ENCODE measurements around the gene CRHR1. TPM values are rescaled to one million over a fixed set of nuclear protein-coding genes. Genes with fewer than 3 reads are reported as not detected.
A peak's percentile ranks its signal among the peaks of the same experiment; 100 is the strongest.

The CRHR1 gene
- total RNA-seq, 1 experiment from 2014 or later = not detected

GRCh38 chr17:45791041-45791582 lies 7.0 kb downstream of the CRHR1 start:
- Histone ChIP-seq H3K9me3 (replicated peaks) (no peaks in the 10 kb centered on the region), H3K4me3 (no peak overlapping the region), H3K27me3 (peaks cover 61% of the 10 kb centered on the region), H3K36me3 (no peaks in the 10 kb centered on the region), H3K4me1 (no peaks in the 10 kb centered on the region), H3K27ac (no peak overlapping the region)
- DNase-seq = no peak

DNA sequence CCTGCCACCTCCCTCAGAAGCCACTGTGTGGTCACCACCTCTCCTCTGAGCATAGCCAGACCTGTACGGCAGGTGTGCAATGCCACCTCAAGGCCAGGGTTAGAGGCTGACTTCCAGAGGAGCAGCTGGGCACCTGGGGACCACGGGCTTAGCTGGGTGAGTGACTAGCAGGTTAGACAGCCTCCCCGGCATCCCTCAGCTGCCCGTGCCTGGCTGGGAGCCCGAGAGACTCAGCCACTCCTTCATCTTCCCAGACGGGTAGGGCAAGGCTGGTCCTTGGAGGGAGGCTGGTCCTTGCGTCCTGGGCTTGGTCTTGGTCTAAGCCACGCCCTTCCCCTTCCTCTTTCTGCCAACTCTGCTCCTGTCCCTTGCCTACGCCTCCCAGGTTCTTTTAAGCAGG lies 7.8 kb downstream of the CRHR1 start:
- DNase-seq = no peak
- Histone ChIP-seq H3K9me3 (replicated peaks) (no peaks in the 10 kb centered on the region), H3K4me1 (no peaks in the 10 kb centered on the region), H3K27me3 (peaks cover 63% of the 10 kb centered on the region), H3K4me3 (no peak overlapping the region), H3K27ac (no peak overlapping the region), H3K36me3 (no peaks in the 10 kb centered on the region)

DNA sequence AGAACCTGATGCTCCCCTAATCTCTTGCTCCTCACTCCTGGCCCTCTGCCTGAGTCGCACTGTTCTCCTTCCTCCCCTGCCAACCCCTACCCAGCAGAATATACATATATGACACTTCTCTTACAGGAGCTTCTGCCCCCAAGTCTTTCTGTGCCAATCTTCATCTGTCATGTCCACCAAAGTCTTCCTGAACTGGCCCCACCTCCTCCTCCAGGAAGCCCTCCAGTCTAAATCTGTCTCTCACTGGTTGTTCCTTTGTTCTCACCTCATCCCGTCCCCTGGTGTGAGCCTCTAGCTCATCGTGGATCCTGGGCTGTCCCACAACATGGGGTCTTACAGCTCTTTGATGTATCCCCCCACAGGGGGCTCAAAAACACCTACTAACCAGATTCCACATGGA lies 8.3 kb downstream of the CRHR1 start:
- Histone ChIP-seq H3K27ac (no peak overlapping the region), H3K9me3 (replicated peaks) (no peaks in the 10 kb centered on the region), H3K4me3 (no peak overlapping the region), H3K4me1 (no peaks in the 10 kb centered on the region), H3K27me3 (peaks cover 63% of the 10 kb centered on the region), H3K36me3 (no peaks in the 10 kb centered on the region)
- DNase-seq = no peak

DNA sequence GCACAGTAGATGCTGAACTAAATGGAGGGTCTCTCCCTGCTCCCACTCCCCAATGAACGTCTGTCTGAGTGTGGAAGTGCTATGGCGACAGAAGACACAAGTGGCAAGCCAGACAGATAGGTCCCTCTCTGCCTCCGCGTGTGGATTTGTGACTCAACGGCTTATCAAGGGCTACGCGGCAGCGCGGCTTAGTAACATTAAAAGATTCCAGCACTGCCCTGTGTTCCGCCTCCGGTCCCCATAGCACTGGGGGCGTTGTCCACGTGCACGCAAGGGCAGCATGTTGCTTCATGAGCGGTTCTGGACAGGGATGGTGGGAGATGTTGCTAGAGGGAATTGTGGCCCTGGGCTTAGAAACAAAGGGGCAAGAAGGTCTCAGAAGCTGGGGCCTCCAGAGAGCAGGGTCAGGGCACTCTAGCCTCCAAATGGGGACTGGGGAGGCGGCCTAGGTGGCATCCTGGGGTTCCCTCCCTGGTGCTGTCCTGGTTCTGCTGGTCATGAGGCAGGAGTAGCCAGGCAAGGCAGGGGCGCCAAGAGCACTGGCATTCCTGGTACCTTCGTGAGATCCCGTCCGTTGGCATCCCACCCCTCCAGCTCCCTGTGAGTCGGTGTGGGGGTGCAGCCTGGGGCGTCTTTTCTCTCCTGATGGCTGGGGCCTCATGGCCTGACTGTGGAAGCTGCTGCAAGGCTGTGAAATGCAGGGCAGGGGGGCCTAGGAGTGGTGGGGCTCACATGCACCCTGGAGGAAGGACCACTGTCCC lies 9.1 kb downstream of the CRHR1 start:
- DNase-seq = no peak
- Histone ChIP-seq H3K27ac (no peak overlapping the region), H3K4me3 (no peak overlapping the region), H3K27me3 (peaks cover 63% of the 10 kb centered on the region), H3K9me3 (replicated peaks) (no peaks in the 10 kb centered on the region), H3K36me3 (no peaks in the 10 kb centered on the region), H3K4me1 (no peaks in the 10 kb centered on the region)

DNA sequence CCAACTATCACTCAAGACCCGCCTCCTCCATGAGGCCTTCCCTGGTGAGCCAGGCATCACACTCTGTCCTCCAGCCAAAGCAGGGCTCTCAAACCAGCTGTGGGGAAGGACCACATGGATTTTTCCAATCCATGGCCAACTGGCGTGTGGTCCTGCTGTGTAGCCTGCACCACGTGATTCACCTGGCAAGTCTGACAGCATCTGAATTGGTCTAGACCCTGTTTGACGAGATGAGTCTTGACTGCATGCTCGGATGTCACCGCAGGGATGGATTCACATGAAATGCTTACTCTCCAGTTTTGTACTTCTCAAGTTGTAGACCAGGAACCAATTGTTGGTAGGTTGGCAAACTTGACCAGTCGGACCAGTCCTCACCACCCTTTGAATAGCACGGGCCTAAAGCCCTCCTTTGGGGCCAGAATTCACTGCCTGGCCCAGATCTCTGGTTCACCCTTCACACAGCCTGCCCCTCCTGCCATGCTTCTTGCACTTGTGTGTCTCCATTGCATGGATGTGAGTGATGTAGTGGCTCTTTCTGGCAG lies 9.9 kb downstream of the CRHR1 start:
- no peaks in the 10 kb centered on the region for H3K4me1 ChIP-seq
- H3K9me3 ChIP-seq (replicated peaks) = no peaks in the 10 kb centered on the region
- H3K36me3 ChIP-seq = no peaks in the 10 kb centered on the region
- no peak overlapping the region for H3K4me3 ChIP-seq
- DNase-seq = no peak
- no peak overlapping the region for H3K27ac ChIP-seq
- peaks cover 56% of the 10 kb centered on the region; the same call in 1 of the 2 replicates for H3K27me3 ChIP-seq

- no peaks in the 10 kb centered on the region for H3K36me3 ChIP-seq
- H3K4me1 ChIP-seq = no peaks in the 10 kb centered on the region
- no peaks in the 10 kb centered on the region for H3K9me3 ChIP-seq (replicated peaks)
- no peak overlapping the region for H3K4me3 ChIP-seq
- no peak for DNase-seq
- H3K27ac ChIP-seq = no peak overlapping the region
- H3K27me3 ChIP-seq = peaks cover 53% of the 10 kb centered on the region; the same call in 1 of the 2 replicates
Observed at GRCh38 chr17:45794840-45795239, 10.7 kb downstream of the CRHR1 start.

GRCh38 chr17:45800816-45801215 lies 16.7 kb downstream of the CRHR1 start:
- Histone ChIP-seq H3K4me1 (no peaks in the 10 kb centered on the region), H3K4me3 (no peak overlapping the region), H3K9me3 (replicated peaks) (no peaks in the 10 kb centered on the region), H3K27me3 (peaks cover 35% of the 10 kb centered on the region; the same call in 1 of the 2 replicates), H3K27ac (no peak overlapping the region), H3K36me3 (no peaks in the 10 kb centered on the region)
- no peak for DNase-seq

DNA sequence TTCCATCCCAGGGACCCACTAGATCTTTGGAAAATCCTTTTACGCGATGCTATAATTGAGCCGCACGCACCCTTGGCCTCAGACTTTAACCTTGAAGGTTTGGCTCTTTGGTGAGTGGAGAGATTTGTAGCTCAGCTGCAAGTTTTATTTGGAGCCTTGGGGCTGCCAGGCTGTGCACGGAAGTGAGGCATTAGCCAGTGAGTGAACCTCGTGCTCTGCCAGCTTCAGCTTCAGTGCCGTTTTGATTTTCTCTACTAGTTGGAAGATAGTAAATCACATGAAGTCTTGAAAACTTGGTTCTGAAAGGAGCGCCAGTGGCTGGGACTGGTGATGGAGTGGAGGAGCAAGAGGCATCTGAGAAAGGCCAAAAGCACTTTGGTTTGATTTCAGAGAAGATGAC lies 17.3 kb downstream of the CRHR1 start:
- Histone ChIP-seq H3K4me3 (no peak overlapping the region), H3K4me1 (no peaks in the 10 kb centered on the region), H3K27me3 (peaks cover 29% of the 10 kb centered on the region; the same call in 1 of the 2 replicates), H3K9me3 (replicated peaks) (no peaks in the 10 kb centered on the region), H3K36me3 (no peaks in the 10 kb centered on the region), H3K27ac (no peak overlapping the region)
- no peak for DNase-seq

GRCh38 chr17:45808845-45809244 lies 24.7 kb downstream of the CRHR1 start:
- Histone ChIP-seq H3K27ac (no peak overlapping the region), H3K9me3 (replicated peaks) (no peaks in the 10 kb centered on the region), H3K27me3 (peaks cover 15% of the 10 kb centered on the region), H3K4me3 (no peak overlapping the region), H3K4me1 (no peaks in the 10 kb centered on the region), H3K36me3 (no peaks in the 10 kb centered on the region)
- no peak for DNase-seq

DNA sequence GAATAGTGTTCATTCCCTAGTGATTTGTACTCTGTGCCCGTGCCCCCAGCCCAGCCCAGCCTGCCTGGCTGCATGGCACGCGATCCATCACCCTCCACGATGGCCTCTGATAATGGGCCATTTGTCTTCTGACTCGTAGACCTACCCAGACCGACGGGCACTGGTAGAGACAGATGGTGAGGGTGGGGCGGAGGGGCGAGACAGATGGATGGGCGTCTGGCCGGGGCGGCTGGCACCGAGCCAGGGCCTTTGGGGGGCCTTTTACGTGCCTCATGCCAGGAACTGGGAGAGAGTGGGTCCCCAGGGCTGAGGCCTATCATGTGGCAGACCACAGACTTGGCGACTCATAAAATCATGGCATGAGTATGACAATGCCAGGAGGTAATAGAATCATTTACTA lies 25.4 kb downstream of the CRHR1 start:
- H3K4me1 ChIP-seq = no peaks in the 10 kb centered on the region
- H3K36me3 ChIP-seq = no peaks in the 10 kb centered on the region
- peak in 1 of 2 experiments; percentile 13 for DNase-seq
- no peak overlapping the region for H3K4me3 ChIP-seq
- H3K27ac ChIP-seq = no peak overlapping the region
- H3K27me3 ChIP-seq = peaks cover 10% of the 10 kb centered on the region; the same call in 1 of the 2 replicates
- H3K9me3 ChIP-seq (replicated peaks) = no peaks in the 10 kb centered on the region

DNA sequence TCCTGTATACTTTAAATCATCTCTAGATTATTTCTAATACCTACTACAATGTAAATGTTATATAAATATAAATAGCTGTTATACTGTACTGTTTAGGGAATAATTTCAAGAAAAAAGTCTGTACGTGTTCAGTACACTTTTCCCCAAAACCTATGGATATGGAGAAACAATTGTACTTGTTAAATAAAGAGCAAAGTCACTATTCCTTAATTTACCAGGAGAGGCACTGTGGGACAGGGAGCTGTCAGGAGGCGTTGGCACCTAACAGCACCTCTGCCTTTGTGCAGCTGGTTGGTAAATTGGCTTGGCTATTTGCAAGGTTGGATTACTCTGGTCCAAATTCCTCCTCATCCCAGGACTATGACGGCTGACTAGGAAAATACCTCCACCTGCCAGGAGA lies 28.0 kb downstream of the CRHR1 start:
- Histone ChIP-seq H3K9me3 (replicated peaks) (no peaks in the 10 kb centered on the region), H3K4me3 (no peak overlapping the region), H3K27ac (no peak overlapping the region), H3K27me3 (peaks cover 1% of the 10 kb centered on the region; the same call in 1 of the 2 replicates), H3K36me3 (no peaks in the 10 kb centered on the region), H3K4me1 (no peaks in the 10 kb centered on the region)
- DNase-seq = peak in 1 of 2 experiments; percentile 16

GRCh38 chr17:45813048-45813725 lies 29.1 kb downstream of the CRHR1 start:
- Histone ChIP-seq H3K36me3 (no peaks in the 10 kb centered on the region), H3K27ac (no peak overlapping the region), H3K27me3 (no peaks in the 10 kb centered on the region), H3K9me3 (replicated peaks) (no peaks in the 10 kb centered on the region), H3K4me1 (no peaks in the 10 kb centered on the region), H3K4me3 (no peak overlapping the region)
- no peak for DNase-seq

DNA sequence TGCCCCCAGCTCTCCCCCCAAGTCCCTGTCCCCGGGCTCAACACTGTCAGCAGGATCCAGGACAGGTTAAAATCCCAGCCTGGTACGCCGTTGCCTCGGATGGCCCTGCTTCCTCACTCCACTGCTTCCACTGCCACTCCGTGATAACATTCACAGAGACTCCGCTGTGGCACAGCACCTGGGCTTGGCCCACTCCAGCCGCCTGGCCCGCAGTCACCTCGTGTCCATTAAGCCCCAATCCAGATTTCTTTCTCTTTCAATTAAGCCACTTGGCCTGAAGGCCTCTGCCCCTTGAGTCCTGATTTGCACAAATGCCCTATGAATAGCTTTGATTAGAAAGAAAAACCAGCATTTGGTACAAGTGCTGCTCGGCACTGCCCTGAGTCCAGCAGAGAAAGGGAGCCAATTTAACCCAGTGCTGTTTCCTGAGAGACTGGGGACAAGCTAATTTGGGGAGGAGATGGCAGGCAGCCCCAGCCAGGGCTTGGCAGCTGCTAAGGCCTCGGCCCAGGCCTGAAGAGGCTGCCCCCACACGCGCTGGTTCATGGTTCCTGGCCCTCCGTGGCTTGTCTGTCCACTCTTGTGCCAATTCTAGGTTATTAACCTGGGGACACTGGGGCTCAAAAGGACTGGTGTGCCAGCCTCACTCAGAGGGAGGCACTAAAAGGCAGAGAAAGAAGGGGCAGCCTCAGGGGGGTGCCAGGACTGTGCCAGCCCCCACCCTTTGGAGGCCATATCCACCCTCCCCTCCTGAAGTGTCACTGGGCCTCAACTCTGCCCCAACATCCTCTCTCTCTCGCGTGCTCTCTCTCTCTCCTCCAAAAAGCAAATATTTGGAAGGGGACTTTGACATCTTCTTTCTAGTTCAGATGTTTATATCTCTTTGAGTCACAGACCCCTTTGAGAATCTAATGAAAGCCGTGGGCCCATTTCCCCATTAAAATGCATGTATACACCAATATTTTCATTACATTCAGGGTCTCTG lies 30.8 kb downstream of the CRHR1 start:
- H3K36me3 ChIP-seq = no peaks in the 10 kb centered on the region
- no peaks in the 10 kb centered on the region for H3K27me3 ChIP-seq
- H3K9me3 ChIP-seq (replicated peaks) = no peaks in the 10 kb centered on the region
- H3K4me1 ChIP-seq = no peaks in the 10 kb centered on the region
- no peak for DNase-seq
- no peak overlapping the region for H3K27ac ChIP-seq
- no peak overlapping the region for H3K4me3 ChIP-seq

DNA sequence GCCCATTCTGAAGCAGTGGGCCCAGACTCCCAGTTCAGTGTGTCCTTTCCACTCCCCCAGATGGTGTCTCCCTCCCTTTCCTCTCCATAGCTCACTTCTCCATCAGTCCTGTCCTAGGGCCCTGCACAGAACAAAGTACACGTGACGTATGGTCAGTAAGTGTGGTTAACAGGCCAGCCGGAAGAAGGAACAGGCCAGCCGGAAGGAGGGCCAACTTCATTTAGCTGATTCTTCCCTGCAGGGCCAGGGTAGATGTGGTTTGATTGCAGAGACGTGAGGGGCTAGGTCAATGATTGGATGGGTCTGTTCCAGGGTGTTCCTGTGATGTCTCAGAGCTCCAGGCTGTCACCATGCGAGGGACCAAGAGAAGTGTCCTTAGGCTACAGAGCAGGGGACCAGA lies 31.6 kb downstream of the CRHR1 start:
- Histone ChIP-seq H3K27ac (no peak overlapping the region), H3K4me1 (peaks cover 8% of the 10 kb centered on the region), H3K4me3 (no peak overlapping the region), H3K27me3 (no peaks in the 10 kb centered on the region), H3K36me3 (no peaks in the 10 kb centered on the region), H3K9me3 (replicated peaks) (no peaks in the 10 kb centered on the region)
- no peak for DNase-seq

Measured in SJCRH30 (cell line).